ENCODE measurements around the gene TMEM222. TPM values are rescaled to one million over a fixed set of nuclear protein-coding genes. Genes with fewer than 3 reads are reported as not detected.
A peak's percentile ranks its signal among the peaks of the same experiment; 100 is the strongest.

Gene TMEM222
- polyA plus RNA-seq, 1 donor from 2014 or later = 80.6 TPM

GRCh38 chr1:27366411-27367159 is 44.6 kb downstream of the TMEM222 start, which contains the start of gene MAP3K6:
Gene MAP3K6 (minus strand): TSS chr1:27366961. CDS start chr1:27366597, 364 bp downstream.
- no peaks in the 10 kb centered on the region for H4K20me1 ChIP-seq (ENCODE audit: insufficient read depth)
- no peak within 1 kb of the TSS for H2AFZ ChIP-seq (ENCODE audit: low read depth, low read length)
- H3K27me3 ChIP-seq (ENCODE audit: insufficient read depth, low read depth, low read length) = peaks cover 7% of the 10 kb centered on the region
- H3K79me2 ChIP-seq (replicated peaks; ENCODE audit: insufficient read depth, low read length) = no peaks in the 10 kb centered on the region
- H3K4me3 ChIP-seq (ENCODE audit: low read length) = peak within 1 kb of the TSS; percentile 64
- H3F3A ChIP-seq (ENCODE audit: insufficient read depth, low read length, poor library complexity, severe bottlenecking) = no peaks in the 10 kb centered on the region
- no peak for TF ChIP-seq SMC3 (conservative IDR thresholded peaks at IDR 0.05; ENCODE audit: poor library complexity)
- TF ChIP-seq CTCF (IDR thresholded peaks at IDR 0.05; ENCODE audit: poor library complexity, severe bottlenecking) = peak; percentile 62
- TF ChIP-seq RAD21 (conservative IDR thresholded peaks at IDR 0.05) = no peak
- no peak for TF ChIP-seq REST (IDR thresholded peaks at IDR 0.05; ENCODE audit: borderline replicate concordance)
- H3K9ac ChIP-seq (ENCODE audit: low read length) = peak within 1 kb of the TSS; percentile 36
- no peak within 1 kb of the TSS for H3K27ac ChIP-seq (ENCODE audit: low read length)
- peak within 1 kb of the TSS; percentile 55 for H3K4me2 ChIP-seq (ENCODE audit: low read length)
- H3K9me2 ChIP-seq (ENCODE audit: insufficient read depth, low read length) = no peaks in the 10 kb centered on the region
- no peaks in the 10 kb centered on the region for H3K9me3 ChIP-seq (ENCODE audit: low read length)
- no peaks in the 10 kb centered on the region for H3K36me3 ChIP-seq (ENCODE audit: insufficient read depth, low read length)

- H3K79me2 ChIP-seq (replicated peaks; ENCODE audit: insufficient read depth, low read length) = no peaks in the 10 kb centered on the region
- H2AFZ ChIP-seq (ENCODE audit: low read depth, low read length) = no peak overlapping the region
- no peaks in the 10 kb centered on the region for H4K20me1 ChIP-seq (ENCODE audit: insufficient read depth)
- no peaks in the 10 kb centered on the region for H3K36me3 ChIP-seq (ENCODE audit: insufficient read depth, low read length)
- H3K27ac ChIP-seq (ENCODE audit: low read length) = no peak overlapping the region
- TF ChIP-seq TAF1 (IDR thresholded peaks at IDR 0.05; ENCODE audit: low read depth) (no peak), EP300 (conservative IDR thresholded peaks at IDR 0.05; ENCODE audit: poor library complexity, severe bottlenecking) (no peak), REST (IDR thresholded peaks at IDR 0.05; ENCODE audit: borderline replicate concordance) (no peak), POLR2AphosphoS5 (IDR thresholded peaks at IDR 0.05) (no peak), RAD21 (conservative IDR thresholded peaks at IDR 0.05) (no peak), EZH2 (IDR thresholded peaks at IDR 0.05; ENCODE audit: borderline replicate concordance, insufficient read depth, low read length, poor library complexity, severe bottlenecking) (no peak), MXI1 (conservative IDR thresholded peaks at IDR 0.05; ENCODE audit: poor library complexity, severe bottlenecking) (no peak)
- no peaks in the 10 kb centered on the region for H3K9me2 ChIP-seq (ENCODE audit: insufficient read depth, low read length)
- H3K27me3 ChIP-seq (ENCODE audit: insufficient read depth, low read depth, low read length) = peaks cover 7% of the 10 kb centered on the region
- no peaks in the 10 kb centered on the region for H3K9me3 ChIP-seq (ENCODE audit: low read length)
- no peak overlapping the region for H3K9ac ChIP-seq (ENCODE audit: low read length)
- no peaks in the 10 kb centered on the region for H3F3A ChIP-seq (ENCODE audit: insufficient read depth, low read length, poor library complexity, severe bottlenecking)
- peak overlapping the region; percentile 54 for H3K4me3 ChIP-seq (ENCODE audit: low read length)
- no peak overlapping the region for H3K4me2 ChIP-seq (ENCODE audit: low read length)
These were observed 45.2 kb downstream of the TMEM222 start for GRCh38 chr1:27367160-27367650.
